H1 (cell line): ENCODE data around the gene RALY. TPM values are rescaled to one million over a fixed set of nuclear protein-coding genes. Genes with fewer than 3 reads are reported as not detected.

Experiments used
- CTCF ChIA-PET: fragments of 300-600 bp; sonication (Branson Sonifier 250); formaldehyde crosslinking; loops from one replicate; lab custom pipeline; 2021; ENCODE audit not compliant: partially characterized antibody; lab: Charles Lee
- POLR2A ChIA-PET: fragments of 300-600 bp; sonication (Branson Sonifier 250); formaldehyde crosslinking; loops from one replicate; lab custom pipeline; 2021; ENCODE audit warnings: inconsistent platforms; ENCODE audit not compliant: partially characterized antibody; lab: Charles Lee
- DNase-seq, 2 experiments: peaks; one replicate each; pipeline versions ENCODE4 v3.0.0 to v3.0.0-alpha.2; 2010 to 2022; ENCODE audit warnings: low spot score in 2 of 2, low read depth in 1 of 2, mixed read lengths in 1 of 2
- FAIRE-seq: peaks from 2 replicates; lab custom pipeline; 2011; peaks lifted over from hg19 to GRCh38; lab: Jason Lieb, UNC
- H2AFZ ChIP-seq: 2 replicates; pipeline ENCODE4 v1.8.1; 2012; ENCODE audit warnings: low read length, inconsistent platforms
- H2AK5ac ChIP-seq: 2 replicates; pipeline ENCODE4 v1.6.1; 2013; ENCODE audit warnings: low read depth, low read length
- H2BK120ac ChIP-seq: replicated peaks from 2 replicates; pipeline ENCODE3; 2013; ENCODE audit warnings: low read depth, low read length, inconsistent platforms
- H2BK12ac ChIP-seq: 2 replicates; pipeline ENCODE4 v1.6.1; 2013; ENCODE audit warnings: low read depth, low read length
- H2BK15ac ChIP-seq: 2 replicates; pipeline ENCODE4 v1.6.1; 2013; ENCODE audit warnings: low read length
- H2BK20ac ChIP-seq: 2 replicates; pipeline ENCODE4 v1.6.1; 2013; ENCODE audit warnings: low read length
- H2BK5ac ChIP-seq: 2 replicates; pipeline ENCODE4 v1.6.1; 2013; ENCODE audit warnings: low read depth, low read length
- H3K14ac ChIP-seq: 2 replicates; pipeline ENCODE4 v1.6.1; 2013; ENCODE audit warnings: inconsistent platforms; ENCODE audit not compliant: insufficient read length
- H3K18ac ChIP-seq: 2 replicates; pipeline ENCODE4 v1.6.1; 2013; ENCODE audit warnings: low read length; ENCODE audit errors: extremely low read depth
- H3K23ac ChIP-seq: 2 replicates; pipeline ENCODE4 v1.6.1; 2013; ENCODE audit warnings: inconsistent platforms; ENCODE audit not compliant: insufficient read length
- H3K23me2 ChIP-seq: 2 replicates; pipeline ENCODE4 v1.6.1; 2013; ENCODE audit warnings: low read depth, low read length
- H3K27ac ChIP-seq: 2 replicates; pipeline ENCODE4 v1.6.1; 2011; ENCODE audit warnings: low read depth, low read length, inconsistent platforms
- H3K27me3 ChIP-seq, 4 experiments: replicated peaks in 1 of 4; 1 replicate in 1 of 4; 2 replicates in 3 of 4; pipeline versions ENCODE4 v1.6.1 to v1.8.1; 2011 to 2013; ENCODE audit warnings: low read length in 3 of 4, mild to moderate bottlenecking in 3 of 4, inconsistent platforms in 2 of 4, mixed read lengths in 2 of 4, moderate library complexity in 1 of 4; ENCODE audit not compliant: control insufficient read depth in 3 of 4, insufficient read depth in 3 of 4; ENCODE audit errors: extremely low read depth in 1 of 4
- H3K36me3 ChIP-seq, 4 experiments: 2 replicates each; pipeline versions ENCODE4 v1.6.1 to v1.8.1; 2011 to 2013; ENCODE audit warnings: mild to moderate bottlenecking in 4 of 4, low read length in 3 of 4, moderate library complexity in 2 of 4, control low read depth in 1 of 4, inconsistent platforms in 1 of 4; ENCODE audit not compliant: insufficient read depth in 4 of 4, control insufficient read depth in 2 of 4
- H3K4ac ChIP-seq: replicated peaks from 2 replicates; pipeline ENCODE3; 2013; ENCODE audit warnings: low read length, low read depth, mixed read lengths, inconsistent platforms; ENCODE audit not compliant: insufficient read length
- H3K4me1 ChIP-seq, 4 experiments: replicated peaks in 1 of 4; 1 replicate in 1 of 4; 2 replicates in 3 of 4; pipeline versions ENCODE4 v1.6.1 to v1.8.1; 2011 to 2013; ENCODE audit warnings: low read length in 3 of 4, inconsistent platforms in 2 of 4, mixed read lengths in 1 of 4; ENCODE audit not compliant: insufficient read depth in 4 of 4, control insufficient read depth in 3 of 4
- H3K4me2 ChIP-seq, 2 experiments: 2 replicates each; pipeline versions ENCODE4 v1.6.1 to v1.8.1; 2011 to 2013; ENCODE audit warnings: low read depth in 2 of 2, low read length in 2 of 2, control low read depth in 1 of 2, inconsistent platforms in 1 of 2, mild to moderate bottlenecking in 1 of 2; ENCODE audit not compliant: insufficient read depth in 1 of 2
- H3K4me3 ChIP-seq, 4 experiments: fragments of 200-600, 300-600 bp in 1 of 4; sonication (generic), shearing (Covaris generic), sonication (Bioruptor Twin) in 1 of 4; 2 replicates each; pipeline versions ENCODE4 v1.5.1 to v1.8.1; 2011 to 2016; ENCODE audit warnings: low read length in 4 of 4, low read depth in 3 of 4, control low read depth in 2 of 4, inconsistent platforms in 2 of 4, mild to moderate bottlenecking in 2 of 4, mixed read lengths in 1 of 4, moderate library complexity in 1 of 4; ENCODE audit not compliant: insufficient read depth in 2 of 4; ENCODE audit errors: extremely low read depth in 1 of 4
- H3K56ac ChIP-seq: replicated peaks from 2 replicates; pipeline ENCODE3; 2013; ENCODE audit warnings: low read depth, mild to moderate bottlenecking, mixed read lengths, low read length, inconsistent platforms; ENCODE audit not compliant: insufficient read length
- H3K79me1 ChIP-seq: 2 replicates; pipeline ENCODE4 v1.6.1; 2013; ENCODE audit warnings: low read depth, low read length, control low read depth
- H3K79me2 ChIP-seq, 2 experiments: 2 replicates each; pipeline versions ENCODE4 v1.6.1 to v1.8.1; 2012 to 2013; ENCODE audit warnings: low read length in 2 of 2, mild to moderate bottlenecking in 2 of 2, inconsistent platforms in 1 of 2; ENCODE audit not compliant: insufficient read depth in 2 of 2, control insufficient read depth in 1 of 2
- H3K9ac ChIP-seq, 4 experiments: replicated peaks in 1 of 4; 1 replicate in 1 of 4; 2 replicates in 3 of 4; pipeline versions ENCODE4 v1.6.1 to v1.8.1; 2011 to 2013; ENCODE audit warnings: low read depth in 3 of 4, low read length in 3 of 4, control low read depth in 2 of 4, mild to moderate bottlenecking in 2 of 4, moderate library complexity in 2 of 4, inconsistent platforms in 1 of 4; ENCODE audit errors: extremely low read depth in 1 of 4
- H3K9me3 ChIP-seq, 2 experiments: 2 replicates each; pipeline versions ENCODE4 v1.6.1 to v1.8.1; 2012 to 2013; ENCODE audit warnings: mild to moderate bottlenecking in 2 of 2, moderate library complexity in 2 of 2, control low read depth in 1 of 2, inconsistent platforms in 1 of 2, low read depth in 1 of 2, low read length in 1 of 2, mixed read lengths in 1 of 2; ENCODE audit not compliant: insufficient read depth in 2 of 2
- H4K20me1 ChIP-seq, 2 experiments: replicated peaks in 1 of 2; 2 replicates each; pipeline versions ENCODE3 to v1.8.1; 2011 to 2013; ENCODE audit warnings: inconsistent platforms in 2 of 2, low read length in 2 of 2, mild to moderate bottlenecking in 1 of 2; ENCODE audit not compliant: insufficient read depth in 2 of 2, control insufficient read depth in 1 of 2
- H4K5ac ChIP-seq: 2 replicates; pipeline ENCODE4 v1.6.1; 2013; ENCODE audit warnings: low read length, low read depth, mixed read lengths, inconsistent platforms; ENCODE audit not compliant: insufficient read length
- H4K8ac ChIP-seq: 2 replicates; pipeline ENCODE4 v1.8.0; 2013; ENCODE audit warnings: mild to moderate bottlenecking, moderate library complexity, low read length, inconsistent platforms; ENCODE audit not compliant: insufficient read depth; ENCODE audit errors: extremely low read depth
- H4K91ac ChIP-seq: replicated peaks from 2 replicates; pipeline ENCODE3; 2013; ENCODE audit warnings: low read length, mixed read lengths, inconsistent platforms; ENCODE audit not compliant: insufficient read length
- RAD21 ChIP-seq, 2 experiments: IDR thresholded peaks in 1 of 2; conservative IDR thresholded peaks in 1 of 2; 2 replicates each; pipeline ENCODE4 v1.6.1; 2011; ENCODE audit warnings: low read depth in 2 of 2, low read length in 2 of 2, improper control_type of control experiment in 1 of 2, inconsistent platforms in 1 of 2, mild to moderate bottlenecking in 1 of 2, moderate library complexity in 1 of 2
- WGBS, 2 experiments: shearing (Covaris generic) in 1 of 2; methylation state at CpG; one replicate each; pipeline versions ENCODE4 v1.1.6 to v1.1.7; 2013 to 2015; ENCODE audit warnings: low lambda C conversion rate in 2 of 2, mixed read lengths in 2 of 2, inconsistent platforms in 1 of 2, low coverage in 1 of 2, missing lambda C conversion rate in 1 of 2; ENCODE audit not compliant: insufficient replicate concordance in 2 of 2, insufficient coverage in 1 of 2, insufficient read length in 1 of 2; ENCODE audit errors: extremely low coverage in 1 of 2, missing lambda C conversion rate in 1 of 2; 5-methylcytosine and 5-hydroxymethylcytosine counted together
- polyA plus RNA-seq, 7 experiments: library from polyadenylated mRNA; depleted of rRNA in 3 of 7; stranded (reverse) in 5 of 7; unstranded in 2 of 7; fragments of >200 nt in 5 of 7; fragments of 200-250 nt in 2 of 7; gene quantifications; 1 replicate in 5 of 7; 2 replicates in 1 of 7; 4 replicates in 1 of 7; pipeline versions ENCODE4 v1.2.1 to v1.2.3, GENCODE V29; 2011 to 2013; ENCODE audit warnings: missing spikeins in 2 of 7, mixed read lengths in 2 of 7
- total RNA-seq: library from RNA; stranded (reverse); fragmentation: NEBNext Ultra II Directional; extraction: Animal tissue kit (Norgen Biotek cat#: 25700); gene quantifications from 2 replicates; pipeline ENCODE4 v1.2.1, GENCODE V29; 2021

The RALY gene
- total and polyA plus RNA-seq, 2 of the 8 experiments (the other 6 are each of a cell fraction or from before 2014, with no cell fraction given): 133 to 148 TPM

DNA sequence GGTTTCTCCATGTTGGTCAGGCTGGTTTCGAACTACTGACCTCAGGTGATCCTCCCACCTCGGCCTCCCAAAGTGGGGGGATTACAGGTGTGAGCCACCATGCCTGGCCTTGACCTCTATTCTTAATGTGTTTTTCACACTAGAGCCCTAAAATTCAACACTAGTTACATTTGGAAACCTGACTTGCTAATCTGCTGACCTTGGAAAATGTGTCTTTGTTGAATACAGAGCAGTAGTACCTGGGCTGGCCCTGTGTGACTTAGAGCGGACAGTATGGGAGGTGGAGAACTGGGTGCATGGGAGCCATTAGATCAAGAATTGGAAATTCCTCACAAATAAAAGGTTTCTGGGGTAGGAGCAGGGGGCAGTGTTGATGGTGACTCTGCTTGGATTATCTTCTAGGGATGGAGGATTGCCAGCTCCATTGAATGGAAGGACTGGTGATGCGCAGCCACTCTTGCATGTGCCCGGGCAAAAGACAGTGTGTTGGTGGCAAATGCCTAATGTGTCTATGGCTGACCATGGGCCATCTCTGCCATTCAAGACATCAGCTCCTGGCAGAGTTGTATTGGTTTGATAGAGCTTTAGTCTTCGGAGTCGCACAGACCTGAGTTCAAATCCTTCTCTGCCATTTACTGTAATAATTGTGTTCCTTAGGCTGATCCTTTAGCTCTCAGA, 53.4 kb downstream of the RALY start:
- Histone ChIP-seq H3K23ac (no peak overlapping the region), H3K18ac (no peak overlapping the region), H4K8ac (no peak overlapping the region), H2BK15ac (no peak overlapping the region), H3K9me3 (no peaks in the 10 kb centered on the region), H3K14ac (no peak overlapping the region), H3K27ac (no peak overlapping the region), H3K4me1 (peaks cover 6 to 29% (median 9%) of the 10 kb centered on the region in 4 experiments), H3K4me2 (no peak overlapping the region; a peak in 1 of 4 replicates), H2AK5ac (no peak overlapping the region), H2BK5ac (no peak overlapping the region), H3K79me2 (peaks cover 0 to 63% of the 10 kb centered on the region in 2 experiments), H3K9ac (no peak overlapping the region), H3K27me3 (no peaks in the 10 kb centered on the region), H2BK12ac (no peak overlapping the region), H3K56ac (no peak overlapping the region), H2BK20ac (no peak overlapping the region), H4K20me1 (peaks cover 24 to 30% of the 10 kb centered on the region in 2 experiments), H3K23me2 (no peaks in the 10 kb centered on the region), H2BK120ac (no peak overlapping the region), H3K36me3 (no peaks in the 10 kb centered on the region), H2AFZ (no peak overlapping the region), H3K79me1 (peaks cover 19% of the 10 kb centered on the region), H4K91ac (no peak overlapping the region), H3K4me3 (no peak overlapping the region), H3K4ac (no peak overlapping the region), H4K5ac (no peak overlapping the region)
- CTCF ChIA-PET: interaction anchor here (0.6 to 1.9 kb wide), 8 partner anchors 10 to 126 kb away, joined by 3 to 9 read pairs (median 3); no protein-coding TSS in a partner anchor
- TF ChIP-seq RAD21 (IDR thresholded peaks at IDR 0.05 in 1 of 2, conservative IDR thresholded peaks at IDR 0.05 in 1 of 2; ENCODE audit: low read depth in 2 of 2, low read length in 2 of 2): no peak
- no peak for FAIRE-seq
- 96% methylated on average over 7 of the region's 7 CpGs; no CpG with 5 or more reads in 1 of the 2 experiments for WGBS, 2 experiments
- DNase-seq: no peak
- POLR2A ChIA-PET: interaction anchor here (1.9 kb wide), 1 partner anchor 12 kb away, joined by 4 read pairs; no protein-coding TSS in a partner anchor
